Activated naive CD8-positive, alpha-beta T cell treated with anti-CD3 and anti-CD28 coated beads, Interleukin-2, amount 50 U/mL, for 24 hours (primary cell): ENCODE measurements around the gene RESF1.
A peak's percentile ranks its signal among the peaks of the same experiment; 100 is the strongest.
"Not testable (repeated sequence)": the region's sequence is repeated elsewhere in the genome, so short reads cannot be mapped to it uniquely, and the experiment has no call there.

ENCODE experiments used
- ATAC-seq: fragments of 150-1000 bp; cut with Tn5 transposase; one replicate; pipeline ENCODE4 v1.10.0; 2021
- DNase-seq: peaks from one replicate; pipeline ENCODE4 v3.0.0; 2021
- H3K27ac Mint-ChIP-seq: one replicate; pipeline ENCODE4 v1.8.0; 2021; ENCODE audit warnings: mild to moderate bottlenecking, mixed read lengths
- H3K27me3 Mint-ChIP-seq: one replicate; pipeline ENCODE4 v1.8.0; 2021; ENCODE audit warnings: mixed read lengths
- H3K36me3 Mint-ChIP-seq: one replicate; pipeline ENCODE4 v1.8.0; 2021; ENCODE audit warnings: low read depth, mixed read lengths
- H3K4me1 Mint-ChIP-seq: one replicate; pipeline ENCODE4 v1.8.0; 2021; ENCODE audit warnings: mixed read lengths
- H3K4me3 Mint-ChIP-seq: one replicate; pipeline ENCODE4 v1.8.0; 2021; ENCODE audit warnings: mild to moderate bottlenecking, moderate library complexity, mixed read lengths
- H3K9me3 Mint-ChIP-seq: one replicate; pipeline ENCODE4 v1.8.0; 2021; ENCODE audit warnings: mixed read lengths

RESF1 gene, protein sequence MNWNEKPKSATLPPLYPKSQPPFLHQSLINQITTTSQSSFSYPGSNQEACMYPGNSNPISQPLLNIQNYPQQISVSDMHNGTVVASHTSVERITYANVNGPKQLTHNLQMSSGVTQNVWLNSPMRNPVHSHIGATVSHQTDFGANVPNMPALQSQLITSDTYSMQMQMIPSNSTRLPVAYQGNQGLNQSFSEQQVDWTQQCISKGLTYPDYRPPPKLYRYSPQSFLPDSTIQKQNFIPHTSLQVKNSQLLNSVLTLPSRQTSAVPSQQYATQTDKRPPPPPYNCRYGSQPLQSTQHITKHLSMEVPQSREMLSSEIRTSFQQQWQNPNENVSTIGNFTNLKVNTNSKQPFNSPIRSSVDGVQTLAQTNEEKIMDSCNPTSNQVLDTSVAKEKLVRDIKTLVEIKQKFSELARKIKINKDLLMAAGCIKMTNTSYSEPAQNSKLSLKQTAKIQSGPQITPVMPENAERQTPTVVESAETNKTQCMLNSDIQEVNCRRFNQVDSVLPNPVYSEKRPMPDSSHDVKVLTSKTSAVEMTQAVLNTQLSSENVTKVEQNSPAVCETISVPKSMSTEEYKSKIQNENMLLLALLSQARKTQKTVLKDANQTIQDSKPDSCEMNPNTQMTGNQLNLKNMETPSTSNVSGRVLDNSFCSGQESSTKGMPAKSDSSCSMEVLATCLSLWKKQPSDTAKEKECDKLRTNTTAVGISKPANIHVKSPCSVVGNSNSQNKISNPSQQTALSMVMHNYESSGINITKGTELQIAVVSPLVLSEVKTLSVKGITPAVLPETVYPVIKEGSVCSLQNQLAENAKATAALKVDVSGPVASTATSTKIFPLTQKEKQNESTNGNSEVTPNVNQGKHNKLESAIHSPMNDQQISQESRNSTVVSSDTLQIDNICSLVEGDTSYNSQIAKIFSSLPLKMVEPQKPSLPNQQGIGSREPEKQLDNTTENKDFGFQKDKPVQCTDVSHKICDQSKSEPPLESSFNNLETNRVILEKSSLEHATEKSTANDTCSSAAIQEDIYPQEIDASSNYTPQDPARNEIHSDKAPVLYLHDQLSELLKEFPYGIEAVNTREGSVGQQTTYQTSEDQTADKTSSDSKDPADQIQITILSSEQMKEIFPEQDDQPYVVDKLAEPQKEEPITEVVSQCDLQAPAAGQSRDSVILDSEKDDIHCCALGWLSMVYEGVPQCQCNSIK (N-terminal part only)

DNA sequence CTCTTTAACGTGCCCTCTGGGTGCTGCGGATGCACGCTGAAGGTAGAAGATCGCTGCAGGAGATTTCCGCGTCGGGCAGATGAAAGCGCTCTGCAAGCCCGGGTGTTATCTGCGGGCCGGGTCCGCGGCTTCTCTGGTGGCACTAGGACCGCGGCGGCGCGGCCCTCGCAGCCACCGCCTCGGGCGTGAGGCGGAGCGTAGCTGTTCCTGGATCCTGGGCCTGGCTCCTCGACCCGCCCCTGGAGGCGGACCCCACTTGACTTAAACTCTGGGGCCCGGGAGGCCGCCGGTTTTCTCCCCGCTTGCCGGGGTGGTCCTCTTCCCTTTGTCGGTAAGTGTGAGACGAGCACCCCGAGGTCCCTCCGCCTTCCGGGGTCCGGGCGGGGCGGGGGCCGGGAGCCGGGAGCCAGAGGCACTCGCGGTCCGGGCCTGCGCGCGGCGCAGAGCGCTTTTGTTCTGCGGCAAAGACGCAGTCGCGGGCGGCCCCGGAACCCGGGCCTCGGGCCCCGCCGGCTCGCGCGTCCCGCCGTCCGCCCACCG is at the start of gene RESF1:
RESF1 (plus strand) TSS at position 255 of the 540 bp plus-strand sequence. CDS start 21,541 bp downstream, outside the sequence.
- Mint-ChIP-seq H3K27me3 (no peaks in the 10 kb centered on the region), H3K9me3 (peaks cover 4% of the 10 kb centered on the region)

GRCh38 chr12:31914927-31915326 is 44.3 kb upstream of the RESF1 start:
- H3K4me3 Mint-ChIP-seq = no peak overlapping the region
- peaks cover 15% of the 10 kb centered on the region for H3K9me3 Mint-ChIP-seq
- no peak overlapping the region for H3K27ac Mint-ChIP-seq
- DNase-seq (no peak), ATAC-seq (no peak)
- H3K36me3 Mint-ChIP-seq = peaks cover 13% of the 10 kb centered on the region
- peaks cover 1% of the 10 kb centered on the region for H3K4me1 Mint-ChIP-seq
- no peaks in the 10 kb centered on the region for H3K27me3 Mint-ChIP-seq

More for the DNA sequence above, at the start of gene RESF1:
- peak; percentile 91 for ATAC-seq
- Mint-ChIP-seq H3K27ac (peak within 1 kb of the TSS; percentile 94), H3K4me1 (peaks cover 76% of the 10 kb centered on the region), H3K4me3 (peak within 1 kb of the TSS; percentile 97), H3K36me3 (peaks cover 45% of the 10 kb centered on the region)
- DNase-seq = peak; percentile 82

DNA sequence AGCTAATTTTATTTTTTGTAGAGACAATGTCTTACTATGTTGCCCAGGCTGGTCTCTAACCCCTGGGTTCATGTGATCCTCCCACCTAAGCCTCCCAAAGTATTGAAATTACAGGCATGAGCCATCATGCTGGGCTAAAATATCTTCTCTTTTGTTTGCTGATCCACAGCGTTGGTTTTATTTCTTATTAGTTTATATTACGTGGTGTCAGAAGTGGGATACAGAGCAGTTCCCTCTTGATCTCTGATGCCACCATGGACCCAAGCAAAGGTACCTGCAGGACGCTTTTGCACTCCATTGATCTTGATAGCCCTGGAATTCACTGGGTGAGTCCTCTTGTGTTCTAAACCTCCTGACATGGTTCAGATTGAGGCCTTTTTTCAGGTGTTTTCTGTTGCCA is 43.8 kb upstream of the RESF1 start:
- no peak overlapping the region for H3K4me3 Mint-ChIP-seq
- H3K36me3 Mint-ChIP-seq = peaks cover 13% of the 10 kb centered on the region
- peaks cover 1% of the 10 kb centered on the region for H3K4me1 Mint-ChIP-seq
- H3K9me3 Mint-ChIP-seq = peaks cover 13% of the 10 kb centered on the region
- H3K27ac Mint-ChIP-seq = no peak overlapping the region
- no peak for DNase-seq
- no peak for ATAC-seq
- no peaks in the 10 kb centered on the region for H3K27me3 Mint-ChIP-seq

- Mint-ChIP-seq H3K36me3 (peaks cover 29% of the 10 kb centered on the region), H3K4me3 (no peak overlapping the region), H3K27ac (no peak overlapping the region), H3K27me3 (no peaks in the 10 kb centered on the region), H3K4me1 (peaks cover 17% of the 10 kb centered on the region), H3K9me3 (peaks cover 35% of the 10 kb centered on the region)
- peak; percentile 63 for ATAC-seq
- DNase-seq = no peak
Observed at GRCh38 chr12:31922341-31923062, 36.7 kb upstream of the RESF1 start.

DNA sequence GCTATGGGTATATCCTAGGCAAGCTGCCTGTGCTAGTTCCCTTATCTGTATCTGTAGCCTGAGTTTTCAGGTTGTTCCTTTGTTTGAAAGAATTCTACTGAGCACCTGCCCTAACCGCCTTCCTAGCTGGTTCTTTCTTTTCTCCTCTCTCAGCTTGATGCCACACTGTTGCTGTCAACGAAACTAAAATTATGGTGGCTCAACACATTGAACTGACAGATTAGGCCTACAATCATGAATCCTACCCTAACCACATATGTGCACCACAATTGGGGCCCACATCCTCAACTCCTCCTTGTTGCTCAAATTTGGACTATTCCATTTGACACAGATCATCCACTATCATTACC is 36.2 kb upstream of the RESF1 start:
- Mint-ChIP-seq H3K9me3 (peaks cover 36% of the 10 kb centered on the region), H3K36me3 (peaks cover 28% of the 10 kb centered on the region), H3K4me1 (peaks cover 21% of the 10 kb centered on the region), H3K27me3 (no peaks in the 10 kb centered on the region), H3K4me3 (no peak overlapping the region), H3K27ac (peak overlapping the region; percentile 52)
- ATAC-seq (no peak), DNase-seq (no peak)

GRCh38 chr12:31928246-31929026 is 30.8 kb upstream of the RESF1 start:
- peak overlapping the region; percentile 92 for H3K27ac Mint-ChIP-seq
- peaks cover 21% of the 10 kb centered on the region for H3K9me3 Mint-ChIP-seq
- ATAC-seq (peak; percentile 66), DNase-seq (no peak)
- peak overlapping the region; percentile 73 for H3K4me3 Mint-ChIP-seq
- peaks cover 31% of the 10 kb centered on the region for H3K36me3 Mint-ChIP-seq
- H3K4me1 Mint-ChIP-seq = peaks cover 63% of the 10 kb centered on the region
- H3K27me3 Mint-ChIP-seq = no peaks in the 10 kb centered on the region

DNA sequence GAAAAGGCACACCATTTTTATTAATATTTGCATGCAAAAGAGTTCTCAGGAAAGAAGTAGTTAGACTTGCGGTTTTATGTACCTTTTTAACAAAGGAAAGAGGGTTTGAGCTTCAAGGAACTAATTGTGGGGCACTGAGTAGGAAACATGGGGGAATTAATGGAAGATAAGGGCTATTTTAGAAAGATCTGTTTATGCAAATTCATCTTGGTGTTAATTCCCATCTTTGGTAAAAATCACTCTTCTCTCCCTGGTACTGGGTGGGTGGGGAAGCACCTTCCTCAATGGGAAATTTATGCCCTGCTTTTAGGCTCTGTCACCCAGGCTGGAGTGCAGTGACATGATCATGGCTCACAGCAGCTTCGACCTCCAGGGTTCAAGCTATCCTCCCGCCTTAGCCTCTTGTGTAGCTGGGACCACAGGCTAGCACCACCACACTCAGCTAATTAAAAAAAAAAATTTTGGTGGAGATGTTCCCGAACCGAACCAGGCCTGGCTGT is 30.1 kb upstream of the RESF1 start:
- H3K4me1 Mint-ChIP-seq = peaks cover 66% of the 10 kb centered on the region
- H3K27ac Mint-ChIP-seq = peak overlapping the region; percentile 92
- peaks cover 19% of the 10 kb centered on the region for H3K9me3 Mint-ChIP-seq
- peak; percentile 57 for ATAC-seq
- peak; percentile 30 for DNase-seq
- peaks cover 25% of the 10 kb centered on the region for H3K36me3 Mint-ChIP-seq
- H3K4me3 Mint-ChIP-seq = peak overlapping the region; percentile 73
- H3K27me3 Mint-ChIP-seq = no peaks in the 10 kb centered on the region

DNA sequence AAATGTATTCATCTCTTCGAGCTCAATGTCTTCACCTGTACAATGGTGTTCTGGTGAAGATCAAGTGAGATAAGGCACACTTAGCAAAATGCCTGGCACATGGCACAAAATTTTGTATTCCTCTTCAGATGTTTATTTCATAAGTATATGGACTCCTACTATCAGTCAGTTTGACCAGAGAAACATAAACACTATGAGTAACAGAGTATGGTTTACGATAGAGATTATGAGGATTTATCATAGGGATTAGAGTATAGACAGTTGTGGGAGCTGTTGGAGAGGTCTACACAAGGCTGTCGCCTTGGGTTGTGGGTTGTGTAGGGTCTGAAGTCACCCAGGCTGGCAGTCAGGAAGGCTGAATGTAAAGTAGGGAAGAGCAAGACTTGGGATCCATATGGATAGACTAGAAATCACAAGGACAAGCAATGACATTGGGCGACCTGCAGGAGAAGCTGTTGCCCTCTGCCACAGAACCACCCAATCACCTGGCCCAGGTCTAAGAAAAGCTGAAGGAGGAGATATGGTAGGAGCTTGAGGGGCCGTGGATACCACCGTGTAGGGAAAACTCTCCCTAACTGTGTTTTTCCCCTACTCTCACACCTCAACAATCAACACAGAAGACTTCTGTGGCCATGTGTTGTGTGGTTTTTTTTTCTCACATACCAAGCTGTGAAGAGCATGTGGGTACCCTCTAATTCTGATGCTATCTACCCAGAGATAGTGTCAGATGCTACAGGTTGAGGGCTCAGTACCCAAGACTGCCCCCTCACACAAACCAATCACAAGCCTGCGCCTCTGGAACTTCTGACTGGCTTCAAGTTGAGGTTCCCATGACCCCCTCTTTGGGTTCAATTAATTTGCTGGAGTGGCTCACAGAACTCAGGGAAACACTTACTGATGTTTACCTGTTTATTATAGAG is 27.2 kb upstream of the RESF1 start:
- H3K4me3 Mint-ChIP-seq = no peak overlapping the region
- peaks cover 18% of the 10 kb centered on the region for H3K9me3 Mint-ChIP-seq
- peaks cover 67% of the 10 kb centered on the region for H3K4me1 Mint-ChIP-seq
- no peaks in the 10 kb centered on the region for H3K27me3 Mint-ChIP-seq
- H3K27ac Mint-ChIP-seq = peak overlapping the region; percentile 40
- ATAC-seq (peak; percentile 48), DNase-seq (no peak)
- peaks cover 21% of the 10 kb centered on the region for H3K36me3 Mint-ChIP-seq

- no peak for ATAC-seq
- no peak overlapping the region for H3K4me3 Mint-ChIP-seq
- no peak for DNase-seq
- peaks cover 33% of the 10 kb centered on the region for H3K36me3 Mint-ChIP-seq
- H3K27ac Mint-ChIP-seq = no peak overlapping the region
- no peaks in the 10 kb centered on the region for H3K27me3 Mint-ChIP-seq
- no peaks in the 10 kb centered on the region for H3K4me1 Mint-ChIP-seq
- peaks cover 21% of the 10 kb centered on the region for H3K9me3 Mint-ChIP-seq
Observed at GRCh38 chr12:31944299-31944698, 14.9 kb upstream of the RESF1 start.

DNA sequence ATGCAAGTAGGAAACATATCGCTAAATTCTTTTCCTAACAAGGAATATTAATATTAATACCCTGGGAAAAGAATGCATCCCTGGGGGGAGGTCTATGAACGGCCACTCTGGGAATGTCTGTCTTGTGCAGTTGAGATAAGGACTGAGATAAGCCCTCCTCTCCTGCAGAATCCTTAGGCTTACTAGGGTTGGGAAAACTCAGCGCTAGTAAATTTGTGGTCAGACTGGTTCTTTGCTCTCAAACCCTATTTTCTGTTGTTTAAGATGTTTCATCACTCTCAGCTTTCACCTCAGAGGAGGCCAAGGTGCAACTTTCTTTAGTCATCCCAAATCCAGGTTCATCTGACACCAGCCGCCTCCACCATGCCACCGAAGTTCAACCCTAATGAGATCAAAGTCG is 11.2 kb upstream of the RESF1 start:
- DNase-seq (no peak), ATAC-seq (no peak)
- Mint-ChIP-seq H3K27ac (no peak overlapping the region), H3K36me3 (peaks cover 44% of the 10 kb centered on the region), H3K4me3 (no peak overlapping the region), H3K4me1 (peaks cover 23% of the 10 kb centered on the region), H3K9me3 (peaks cover 36% of the 10 kb centered on the region), H3K27me3 (no peaks in the 10 kb centered on the region)

DNA sequence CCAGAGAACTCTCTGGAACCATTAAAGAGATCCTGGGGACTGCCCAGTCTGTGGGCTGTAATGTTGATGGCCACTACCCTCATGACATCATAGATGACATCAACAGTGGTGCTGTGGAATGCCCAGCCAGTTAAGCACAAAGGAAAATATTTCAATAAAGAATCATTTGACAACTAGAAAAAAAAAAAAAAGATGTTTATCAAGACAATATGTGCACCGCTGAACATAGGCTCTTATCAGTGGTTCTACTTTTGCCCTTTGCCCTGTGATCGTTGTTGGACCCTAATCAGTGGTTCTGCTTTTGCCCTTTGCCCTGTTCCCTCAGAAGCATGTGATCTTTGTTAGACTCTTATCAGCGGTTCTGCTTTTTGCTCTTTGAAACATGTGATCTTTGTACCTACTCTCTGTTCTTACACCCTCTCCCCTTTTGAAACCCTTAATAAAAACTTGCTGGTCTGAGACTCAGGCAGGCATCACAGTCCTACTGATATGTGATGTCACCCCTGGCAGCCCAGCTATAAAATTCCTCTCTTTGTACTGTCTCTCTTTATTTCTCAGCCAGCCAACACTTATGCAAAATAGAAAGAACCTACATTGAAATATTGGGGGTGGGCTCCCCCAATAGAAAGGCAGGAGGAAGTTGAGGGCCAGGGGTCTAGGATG is 10.4 kb upstream of the RESF1 start:
- Mint-ChIP-seq H3K9me3 (peaks cover 36% of the 10 kb centered on the region), H3K36me3 (peaks cover 39% of the 10 kb centered on the region), H3K4me1 (peaks cover 23% of the 10 kb centered on the region)
- not testable (repeated sequence) for ATAC-seq, H3K27ac Mint-ChIP-seq, H3K27me3 Mint-ChIP-seq, H3K4me3 Mint-ChIP-seq, DNase-seq

- ATAC-seq (no peak), DNase-seq (no peak)
- H3K27ac Mint-ChIP-seq = no peak overlapping the region
- no peaks in the 10 kb centered on the region for H3K27me3 Mint-ChIP-seq
- H3K4me1 Mint-ChIP-seq = peaks cover 31% of the 10 kb centered on the region
- peaks cover 32% of the 10 kb centered on the region for H3K36me3 Mint-ChIP-seq
- peaks cover 28% of the 10 kb centered on the region for H3K9me3 Mint-ChIP-seq
- no peak overlapping the region for H3K4me3 Mint-ChIP-seq
Observed at GRCh38 chr12:31950088-31950487, 9.1 kb upstream of the RESF1 start.
